Thoracic aorta (tissue), 2 donors: ENCODE measurements around the gene ADAM33. TPM values are rescaled to one million over a fixed set of nuclear protein-coding genes. Genes with fewer than 3 reads are reported as not detected.

Source experiments
- ATAC-seq: fragments of 150-250 bp; one replicate; pipeline ENCODE4 v1.8.0; 2017; ENCODE audit warnings: low read depth; ENCODE audit not compliant: insufficient number of reproducible peaks, low FRiP score
- DNase-seq: peaks from one replicate; pipeline ENCODE4 v3.0.0-alpha.2; 2020; ENCODE audit warnings: low spot score
- H3K27ac ChIP-seq, 2 donors: fragments of 200-600 bp; sonication (generic); 1 replicate in 1 of 2; 2 replicates in 1 of 2; pipeline ENCODE4 v1.5.1; 2016; ENCODE audit warnings: mild to moderate bottlenecking in 2 of 2, moderate library complexity in 2 of 2
- H3K27me3 ChIP-seq: fragments of 200-600 bp; sonication (generic); replicated peaks from 2 replicates; pipeline ENCODE4 v1.6.0; 2016; ENCODE audit warnings: mild to moderate bottlenecking; ENCODE audit not compliant: insufficient read depth
- H3K36me3 ChIP-seq: fragments of 200-600 bp; sonication (generic); one replicate; pipeline ENCODE4 v1.5.1; 2016
- H3K4me1 ChIP-seq, 2 donors: fragments of 200-600 bp; sonication (generic); 1 replicate in 1 of 2; 2 replicates in 1 of 2; pipeline versions ENCODE4 v1.5.1 to v1.6.0; 2016; ENCODE audit warnings: low read depth in 2 of 2, mild to moderate bottlenecking in 1 of 2; ENCODE audit not compliant: control insufficient read depth in 1 of 2
- H3K4me3 ChIP-seq: fragments of 200-600 bp; sonication (generic); 2 replicates; pipeline ENCODE4 v1.5.1; 2016; ENCODE audit warnings: mild to moderate bottlenecking
- H3K9me3 ChIP-seq: fragments of 200-600 bp; sonication (generic); 2 replicates; pipeline ENCODE4 v1.5.1; 2016
- total RNA-seq, 2 donors: library from RNA; depleted of rRNA; stranded (reverse); fragments of >200 nt; gene quantifications; one replicate each; pipeline versions ENCODE4 v1.1.0 to v1.2.3, GENCODE V29; 2016
- TF ChIP-seq, protein P1 (sequence below): fragments of 200-600 bp; sonication (generic); IDR thresholded peaks from one replicate; pipeline ENCODE4 v1.5.1; 2019; ENCODE audit warnings: antibody characterized with exemption

Gene ADAM33
- total RNA-seq, 2 donors from 2014 or later: 113 to 177 TPM

DNA sequence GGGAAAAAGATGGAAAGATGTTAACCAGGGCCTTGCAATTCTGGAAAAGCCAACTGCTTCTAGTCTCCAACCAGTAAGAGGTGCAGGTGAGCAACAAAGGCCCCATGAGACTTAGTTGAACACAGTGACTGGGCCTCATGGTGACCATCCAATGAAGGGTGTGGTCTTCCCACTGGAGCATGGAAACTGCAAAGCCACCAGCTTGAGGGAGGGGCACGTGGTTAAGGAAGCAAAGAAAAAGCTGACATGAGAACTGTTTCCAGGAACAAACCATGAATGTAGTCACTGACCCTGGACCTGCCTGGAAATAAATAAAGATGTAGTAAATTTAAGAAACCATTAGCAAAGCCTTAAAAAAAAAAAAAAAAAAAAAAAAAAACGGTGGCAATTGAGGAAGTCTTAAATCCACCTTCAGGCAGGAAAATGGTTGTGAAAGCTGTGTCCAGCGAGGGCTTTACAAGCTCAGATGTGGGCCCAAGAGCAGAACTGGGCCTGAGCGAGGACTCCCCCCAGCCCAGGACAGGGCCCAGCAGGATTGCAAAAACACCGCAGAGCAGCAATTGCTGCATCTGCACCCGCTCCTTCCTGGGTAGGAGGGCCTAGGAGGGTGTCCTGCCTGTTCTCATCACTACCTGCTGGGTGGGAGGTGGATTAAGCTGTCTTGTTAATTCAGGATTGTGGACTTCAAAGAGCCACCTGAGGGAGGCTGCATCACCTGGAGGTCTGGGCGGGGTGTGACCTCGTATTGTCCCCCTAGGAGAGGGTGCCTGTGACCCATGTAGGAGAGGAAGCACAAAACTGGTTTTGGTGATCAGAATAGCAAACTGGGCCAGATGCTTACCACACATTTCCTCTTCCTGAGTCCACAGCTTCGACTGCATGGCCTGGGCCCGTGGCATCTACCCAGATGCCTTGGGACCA is 28.9 kb downstream of the ADAM33 start:
- no peak for DNase-seq
- no peak for ATAC-seq

DNA sequence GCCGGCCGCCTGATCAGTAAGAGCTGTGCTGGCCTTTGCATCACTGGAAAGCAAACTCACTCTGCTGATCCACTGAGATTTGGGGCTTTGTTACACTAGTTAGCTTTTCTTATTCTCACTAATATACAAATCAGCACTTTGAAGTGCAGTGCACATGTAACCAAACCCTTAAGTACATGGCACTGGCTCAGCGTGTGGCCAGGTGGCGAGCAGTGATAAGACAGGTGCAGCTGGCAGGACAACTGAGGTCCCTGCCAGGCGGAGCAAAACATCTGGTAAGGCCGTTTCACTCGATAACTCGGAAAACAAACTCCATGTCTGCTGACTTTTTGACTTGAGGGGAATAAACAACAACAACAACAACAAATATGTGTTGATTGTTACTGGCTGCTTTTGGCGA is 29.6 kb downstream of the ADAM33 start:
- H3K27me3 ChIP-seq: no peaks in the 10 kb centered on the region
- ATAC-seq: no peak
- no peaks in the 10 kb centered on the region for H3K4me1 ChIP-seq
- no peak overlapping the region for H3K4me3 ChIP-seq
- no peak for DNase-seq
- peaks cover 4% of the 10 kb centered on the region for H3K36me3 ChIP-seq
- TF ChIP-seq, protein P1, sequence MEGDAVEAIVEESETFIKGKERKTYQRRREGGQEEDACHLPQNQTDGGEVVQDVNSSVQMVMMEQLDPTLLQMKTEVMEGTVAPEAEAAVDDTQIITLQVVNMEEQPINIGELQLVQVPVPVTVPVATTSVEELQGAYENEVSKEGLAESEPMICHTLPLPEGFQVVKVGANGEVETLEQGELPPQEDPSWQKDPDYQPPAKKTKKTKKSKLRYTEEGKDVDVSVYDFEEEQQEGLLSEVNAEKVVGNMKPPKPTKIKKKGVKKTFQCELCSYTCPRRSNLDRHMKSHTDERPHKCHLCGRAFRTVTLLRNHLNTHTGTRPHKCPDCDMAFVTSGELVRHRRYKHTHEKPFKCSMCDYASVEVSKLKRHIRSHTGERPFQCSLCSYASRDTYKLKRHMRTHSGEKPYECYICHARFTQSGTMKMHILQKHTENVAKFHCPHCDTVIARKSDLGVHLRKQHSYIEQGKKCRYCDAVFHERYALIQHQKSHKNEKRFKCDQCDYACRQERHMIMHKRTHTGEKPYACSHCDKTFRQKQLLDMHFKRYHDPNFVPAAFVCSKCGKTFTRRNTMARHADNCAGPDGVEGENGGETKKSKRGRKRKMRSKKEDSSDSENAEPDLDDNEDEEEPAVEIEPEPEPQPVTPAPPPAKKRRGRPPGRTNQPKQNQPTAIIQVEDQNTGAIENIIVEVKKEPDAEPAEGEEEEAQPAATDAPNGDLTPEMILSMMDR: no peak
- H3K9me3 ChIP-seq: no peaks in the 10 kb centered on the region
- H3K27ac ChIP-seq: no peak overlapping the region

More for the DNA sequence above, 28.9 kb downstream of the ADAM33 start:
- Histone ChIP-seq H3K4me1 (no peaks in the 10 kb centered on the region), H3K27ac (no peak overlapping the region), H3K9me3 (no peaks in the 10 kb centered on the region), H3K4me3 (no peak overlapping the region), H3K36me3 (peaks cover 4% of the 10 kb centered on the region), H3K27me3 (no peaks in the 10 kb centered on the region)
- TF ChIP-seq, protein P1: no peak

- ATAC-seq: no peak
- no peaks in the 10 kb centered on the region for H3K27me3 ChIP-seq
- H3K4me1 ChIP-seq: no peaks in the 10 kb centered on the region
- H3K36me3 ChIP-seq: peaks cover 4% of the 10 kb centered on the region
- H3K9me3 ChIP-seq: no peaks in the 10 kb centered on the region
- TF ChIP-seq, protein P1: no peak
- H3K4me3 ChIP-seq: no peak overlapping the region
- no peak for DNase-seq
- no peak overlapping the region for H3K27ac ChIP-seq
Observed at GRCh38 chr20:3651204-3651962, 30.4 kb downstream of the ADAM33 start.

DNA sequence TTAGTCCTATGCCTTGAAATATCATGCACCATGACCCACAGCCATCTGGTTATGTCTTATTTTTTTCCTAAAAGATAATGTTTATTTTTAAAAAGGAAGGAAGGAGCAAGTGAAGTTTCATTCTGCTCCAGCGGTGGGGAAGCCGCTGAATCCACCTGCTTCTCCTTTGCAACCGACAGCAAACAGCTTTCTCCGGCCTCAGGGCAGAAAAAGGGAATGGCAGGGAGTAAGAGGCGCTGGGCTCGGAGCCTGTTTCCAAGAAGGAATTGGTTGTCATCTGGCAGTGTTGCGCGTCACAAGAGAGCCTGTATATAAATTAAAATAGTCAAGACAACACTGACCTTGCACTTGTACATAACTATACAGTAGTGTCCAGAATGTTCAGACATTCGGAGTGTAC is 32.9 kb downstream of the ADAM33 start:
- Histone ChIP-seq H3K4me1 (no peaks in the 10 kb centered on the region), H3K9me3 (no peaks in the 10 kb centered on the region), H3K27ac (no peak overlapping the region), H3K4me3 (no peak overlapping the region), H3K27me3 (no peaks in the 10 kb centered on the region), H3K36me3 (peaks cover 26% of the 10 kb centered on the region)
- ATAC-seq: no peak
- no peak for DNase-seq
- TF ChIP-seq, protein P1: no peak

DNA sequence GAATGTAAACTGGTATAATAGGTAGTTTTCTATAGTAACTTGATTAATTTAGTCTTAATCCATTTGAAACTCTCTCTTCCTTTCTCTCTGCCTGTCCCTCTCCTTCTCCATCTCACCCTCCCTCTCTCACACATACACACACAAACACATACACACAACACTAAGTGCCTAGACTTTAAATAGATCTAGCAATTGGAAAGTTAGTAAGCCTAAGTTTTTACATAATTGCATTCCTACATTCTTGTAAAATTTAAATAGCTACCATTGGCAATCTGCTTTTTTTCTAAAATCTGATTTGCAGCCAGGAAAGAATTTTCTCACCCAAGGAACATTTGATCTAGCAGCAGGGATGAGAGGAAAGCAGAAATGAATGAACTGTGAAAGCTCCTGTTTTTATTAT is 34.3 kb downstream of the ADAM33 start:
- TF ChIP-seq, protein P1: no peak
- ATAC-seq: no peak

More for the DNA sequence above, 34.3 kb downstream of the ADAM33 start:
- no peaks in the 10 kb centered on the region for H3K27me3 ChIP-seq
- no peaks in the 10 kb centered on the region for H3K4me1 ChIP-seq
- H3K27ac ChIP-seq: no peak overlapping the region
- peaks cover 30% of the 10 kb centered on the region for H3K36me3 ChIP-seq
- DNase-seq: no peak
- H3K4me3 ChIP-seq: no peak overlapping the region
- H3K9me3 ChIP-seq: no peaks in the 10 kb centered on the region
